K562 (cell line): ENCODE results near the gene KCP. TPM values are rescaled to one million over a fixed set of nuclear protein-coding genes. Genes with fewer than 3 reads are reported as not detected.

ENCODE experiments used
- CEBPB ChIP-seq: fragments of 450-650 bp; IDR thresholded peaks from 2 replicates; pipeline ENCODE4 v1.6.1; 2016; ENCODE audit warnings: missing genetic modification characterization, missing compliant biosample characterization
- DMBX1 ChIP-seq: fragments of 250-450 bp; sonication (Bioruptor Pico); IDR thresholded peaks from 2 replicates; pipeline ENCODE4 v1.8.0; 2022; ENCODE audit warnings: inconsistent platforms, mild to moderate bottlenecking, moderate library complexity, borderline replicate concordance
- GTF2F1 ChIP-seq: IDR thresholded peaks from 2 replicates; pipeline ENCODE4 v1.6.1; 2011; ENCODE audit warnings: low read depth, low read length, improper control_type of control experiment
- HNRNPH1 ChIP-seq: fragments of 200-400 bp; formaldehyde crosslinking; optimal IDR thresholded peaks from 2 replicates; pipeline ENCODE3; 2017; ENCODE audit warnings: low read depth, mild to moderate bottlenecking, low read length, moderate library complexity
- NCOR1 ChIP-seq: fragments of 450-650 bp; IDR thresholded peaks from 2 replicates; pipeline ENCODE4 v1.6.1; 2016; ENCODE audit warnings: mild to moderate bottlenecking, moderate library complexity
- PHF8 ChIP-seq: fragments of 200-600 bp; sonication (generic); IDR thresholded peaks from 2 replicates; pipeline ENCODE4 v1.6.1; 2012; ENCODE audit warnings: mixed run types, mild to moderate bottlenecking, inconsistent platforms, low read length, moderate library complexity, borderline replicate concordance
- PTBP1 ChIP-seq: fragments of 200-400 bp; formaldehyde crosslinking; IDR thresholded peaks from 2 replicates; pipeline ENCODE4 v1.6.1; 2017; ENCODE audit warnings: low read depth, low read length
- TAF7 ChIP-seq: fragments of 450-650 bp; IDR thresholded peaks from 2 replicates; pipeline ENCODE4 v1.6.1; 2016; ENCODE audit warnings: missing genetic modification characterization, missing compliant biosample characterization
- TRIM28 ChIP-seq: fragments of 450-650 bp; IDR thresholded peaks from 2 replicates; pipeline ENCODE4 v1.6.1; 2017
- ZEB2 ChIP-seq: fragments of 450-650 bp; IDR thresholded peaks from 2 replicates; pipeline ENCODE4 v1.6.1; 2016
- ZNF707 ChIP-seq: fragments of 250-450 bp; sonication (Bioruptor Pico); conservative IDR thresholded peaks from 2 replicates; pipeline ENCODE4 v1.8.0; 2022; ENCODE audit warnings: inconsistent platforms, mild to moderate bottlenecking, moderate library complexity
- polyA plus RNA-seq, 8 experiments: library from polyadenylated mRNA; depleted of rRNA in 4 of 8; stranded (reverse) in 5 of 8; unstranded in 3 of 8; fragments of >200 nt; fragmentation: Nextera tagmentation in 2 of 8; fragmentation: Illumina TruSeq in 1 of 8; extraction: Ambion mirVana in 2 of 8; extraction: Trizol in 1 of 8; gene quantifications; 2 replicates each; pipeline versions ENCODE4 v1.2.1 to v1.2.3, GENCODE V29; 2011 to 2014; ENCODE audit warnings: inconsistent platforms in 1 of 8, missing spikeins in 1 of 8
- total RNA-seq, 7 experiments: library from RNA; depleted of rRNA in 6 of 7; stranded (reverse); fragments of >200 nt in 6 of 7; fragmentation: Illumina TruSeq in 2 of 7; extraction: Trizol in 2 of 7; gene quantifications; 2 replicates each; pipeline versions ENCODE4 v1.2.1 to v1.2.3, GENCODE V29; 2011 to 2021; ENCODE audit warnings: low replicate concordance in 1 of 7
- TF ChIP-seq, protein P1 (sequence below), 2 experiments: fragments of 450-650 bp; IDR thresholded peaks; 2 replicates each; pipeline ENCODE4 v1.6.1; 2018; ENCODE audit warnings: mild to moderate bottlenecking in 2 of 2, low read depth in 1 of 2; ENCODE audit not compliant: partially characterized antibody in 2 of 2
- TF ChIP-seq, protein P2 (sequence below): fragments of 450-650 bp; IDR thresholded peaks from 2 replicates; pipeline ENCODE4 v1.6.1; 2016; ENCODE audit warnings: low read depth, mild to moderate bottlenecking, moderate library complexity
- TF ChIP-seq, protein P3 (sequence below): sonication (generic); formaldehyde crosslinking; IDR thresholded peaks from 2 replicates; pipeline ENCODE4 v1.8.0; 2023; ENCODE audit warnings: mild to moderate bottlenecking, missing genetic modification reagents

KCP gene
- total and polyA plus RNA-seq, 9 of the 15 experiments (the other 6 are each of a cell fraction or from before 2014, with no cell fraction given) = 0.06 to 0.17 (median 0.12) TPM; not detected in 3

DNA sequence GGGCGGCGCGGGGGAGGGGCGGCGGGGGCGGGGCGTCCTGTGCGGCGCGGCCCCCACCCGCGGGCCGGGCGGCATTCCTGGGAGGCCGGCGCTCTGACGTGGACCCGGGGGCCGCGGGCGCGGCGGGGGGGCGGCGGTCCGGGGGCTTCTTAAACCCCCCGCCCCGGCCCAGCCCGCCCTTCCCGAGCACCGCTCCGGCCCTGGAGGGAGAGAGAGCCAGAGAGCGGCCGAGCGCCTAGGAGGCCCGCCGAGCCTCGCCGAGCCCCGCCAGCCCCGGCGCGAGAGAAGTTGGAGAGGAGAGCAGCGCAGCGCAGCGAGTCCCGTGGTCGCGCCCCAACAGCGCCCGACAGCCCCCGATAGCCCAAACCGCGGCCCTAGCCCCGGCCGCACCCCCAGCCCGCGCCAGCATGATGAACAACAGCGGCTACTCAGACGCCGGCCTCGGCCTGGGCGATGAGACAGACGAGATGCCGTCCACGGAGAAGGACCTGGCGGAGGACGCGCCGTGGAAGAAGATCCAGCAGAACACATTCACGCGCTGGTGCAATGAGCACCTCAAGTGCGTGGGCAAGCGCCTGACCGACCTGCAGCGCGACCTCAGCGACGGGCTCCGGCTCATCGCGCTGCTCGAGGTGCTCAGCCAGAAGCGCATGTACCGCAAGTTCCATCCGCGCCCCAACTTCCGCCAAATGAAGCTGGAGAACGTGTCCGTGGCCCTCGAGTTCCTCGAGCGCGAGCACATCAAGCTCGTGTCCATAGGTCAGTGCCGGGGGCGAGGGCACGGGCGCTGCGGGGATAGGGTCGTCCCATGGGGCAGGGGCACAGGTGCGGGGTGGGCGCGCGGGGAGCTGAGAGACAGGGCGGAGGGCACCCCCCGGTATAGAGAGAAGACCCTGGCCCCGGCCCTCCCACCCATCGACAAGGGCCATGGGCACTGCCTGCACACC is 80.0 kb downstream of the KCP start, which contains the start of gene FLNC (continued):
- TF ChIP-seq, protein P1, sequence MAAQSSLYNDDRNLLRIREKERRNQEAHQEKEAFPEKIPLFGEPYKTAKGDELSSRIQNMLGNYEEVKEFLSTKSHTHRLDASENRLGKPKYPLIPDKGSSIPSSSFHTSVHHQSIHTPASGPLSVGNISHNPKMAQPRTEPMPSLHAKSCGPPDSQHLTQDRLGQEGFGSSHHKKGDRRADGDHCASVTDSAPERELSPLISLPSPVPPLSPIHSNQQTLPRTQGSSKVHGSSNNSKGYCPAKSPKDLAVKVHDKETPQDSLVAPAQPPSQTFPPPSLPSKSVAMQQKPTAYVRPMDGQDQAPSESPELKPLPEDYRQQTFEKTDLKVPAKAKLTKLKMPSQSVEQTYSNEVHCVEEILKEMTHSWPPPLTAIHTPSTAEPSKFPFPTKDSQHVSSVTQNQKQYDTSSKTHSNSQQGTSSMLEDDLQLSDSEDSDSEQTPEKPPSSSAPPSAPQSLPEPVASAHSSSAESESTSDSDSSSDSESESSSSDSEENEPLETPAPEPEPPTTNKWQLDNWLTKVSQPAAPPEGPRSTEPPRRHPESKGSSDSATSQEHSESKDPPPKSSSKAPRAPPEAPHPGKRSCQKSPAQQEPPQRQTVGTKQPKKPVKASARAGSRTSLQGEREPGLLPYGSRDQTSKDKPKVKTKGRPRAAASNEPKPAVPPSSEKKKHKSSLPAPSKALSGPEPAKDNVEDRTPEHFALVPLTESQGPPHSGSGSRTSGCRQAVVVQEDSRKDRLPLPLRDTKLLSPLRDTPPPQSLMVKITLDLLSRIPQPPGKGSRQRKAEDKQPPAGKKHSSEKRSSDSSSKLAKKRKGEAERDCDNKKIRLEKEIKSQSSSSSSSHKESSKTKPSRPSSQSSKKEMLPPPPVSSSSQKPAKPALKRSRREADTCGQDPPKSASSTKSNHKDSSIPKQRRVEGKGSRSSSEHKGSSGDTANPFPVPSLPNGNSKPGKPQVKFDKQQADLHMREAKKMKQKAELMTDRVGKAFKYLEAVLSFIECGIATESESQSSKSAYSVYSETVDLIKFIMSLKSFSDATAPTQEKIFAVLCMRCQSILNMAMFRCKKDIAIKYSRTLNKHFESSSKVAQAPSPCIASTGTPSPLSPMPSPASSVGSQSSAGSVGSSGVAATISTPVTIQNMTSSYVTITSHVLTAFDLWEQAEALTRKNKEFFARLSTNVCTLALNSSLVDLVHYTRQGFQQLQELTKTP (IDR thresholded peaks at IDR 0.05; ENCODE audit: low read depth in 1 of 2, partially characterized antibody in 2 of 2) = peak in 1 of 2 experiments; percentile 42
- TF ChIP-seq, protein P2, sequence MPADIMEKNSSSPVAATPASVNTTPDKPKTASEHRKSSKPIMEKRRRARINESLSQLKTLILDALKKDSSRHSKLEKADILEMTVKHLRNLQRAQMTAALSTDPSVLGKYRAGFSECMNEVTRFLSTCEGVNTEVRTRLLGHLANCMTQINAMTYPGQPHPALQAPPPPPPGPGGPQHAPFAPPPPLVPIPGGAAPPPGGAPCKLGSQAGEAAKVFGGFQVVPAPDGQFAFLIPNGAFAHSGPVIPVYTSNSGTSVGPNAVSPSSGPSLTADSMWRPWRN = no peak
- no peak; the same call in 1 of the 2 replicates for TF ChIP-seq GTF2F1
- TF ChIP-seq PTBP1 = no peak
- TF ChIP-seq, protein P3, sequence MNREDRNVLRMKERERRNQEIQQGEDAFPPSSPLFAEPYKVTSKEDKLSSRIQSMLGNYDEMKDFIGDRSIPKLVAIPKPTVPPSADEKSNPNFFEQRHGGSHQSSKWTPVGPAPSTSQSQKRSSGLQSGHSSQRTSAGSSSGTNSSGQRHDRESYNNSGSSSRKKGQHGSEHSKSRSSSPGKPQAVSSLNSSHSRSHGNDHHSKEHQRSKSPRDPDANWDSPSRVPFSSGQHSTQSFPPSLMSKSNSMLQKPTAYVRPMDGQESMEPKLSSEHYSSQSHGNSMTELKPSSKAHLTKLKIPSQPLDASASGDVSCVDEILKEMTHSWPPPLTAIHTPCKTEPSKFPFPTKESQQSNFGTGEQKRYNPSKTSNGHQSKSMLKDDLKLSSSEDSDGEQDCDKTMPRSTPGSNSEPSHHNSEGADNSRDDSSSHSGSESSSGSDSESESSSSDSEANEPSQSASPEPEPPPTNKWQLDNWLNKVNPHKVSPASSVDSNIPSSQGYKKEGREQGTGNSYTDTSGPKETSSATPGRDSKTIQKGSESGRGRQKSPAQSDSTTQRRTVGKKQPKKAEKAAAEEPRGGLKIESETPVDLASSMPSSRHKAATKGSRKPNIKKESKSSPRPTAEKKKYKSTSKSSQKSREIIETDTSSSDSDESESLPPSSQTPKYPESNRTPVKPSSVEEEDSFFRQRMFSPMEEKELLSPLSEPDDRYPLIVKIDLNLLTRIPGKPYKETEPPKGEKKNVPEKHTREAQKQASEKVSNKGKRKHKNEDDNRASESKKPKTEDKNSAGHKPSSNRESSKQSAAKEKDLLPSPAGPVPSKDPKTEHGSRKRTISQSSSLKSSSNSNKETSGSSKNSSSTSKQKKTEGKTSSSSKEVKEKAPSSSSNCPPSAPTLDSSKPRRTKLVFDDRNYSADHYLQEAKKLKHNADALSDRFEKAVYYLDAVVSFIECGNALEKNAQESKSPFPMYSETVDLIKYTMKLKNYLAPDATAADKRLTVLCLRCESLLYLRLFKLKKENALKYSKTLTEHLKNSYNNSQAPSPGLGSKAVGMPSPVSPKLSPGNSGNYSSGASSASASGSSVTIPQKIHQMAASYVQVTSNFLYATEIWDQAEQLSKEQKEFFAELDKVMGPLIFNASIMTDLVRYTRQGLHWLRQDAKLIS (CRISPR knock-in tag) = peak; percentile 83
- TF ChIP-seq CEBPB (tag) = no peak
- TF ChIP-seq ZNF707 (CRISPR knock-in tag) = no peak
- peak; percentile 28; the same call in 1 of the 2 replicates for TF ChIP-seq NCOR1
- no peak for TF ChIP-seq DMBX1
- no peak for TF ChIP-seq ZEB2
- peak; percentile 35; the same call in 1 of the 2 replicates for TF ChIP-seq TAF7 (tag)
- TF ChIP-seq HNRNPH1 = no peak
- TF ChIP-seq PHF8 = peak; percentile 58; the same call in 1 of the 2 replicates
- 0 out of 2 replicates have a peak, but pooled peaks have one; percentile 20 for TF ChIP-seq TRIM28
